Measurements from ENCODE around the gene CDKAL1. TPM values are rescaled to one million over a fixed set of nuclear protein-coding genes. Genes with fewer than 3 reads are reported as not detected.
"Not testable (repeated sequence)": the region's sequence is repeated elsewhere in the genome, so short reads cannot be mapped to it uniquely, and the experiment has no call there.

CDKAL1 gene
- total RNA-seq, 1 donor from 2014 or later, result 47.6 TPM

DNA sequence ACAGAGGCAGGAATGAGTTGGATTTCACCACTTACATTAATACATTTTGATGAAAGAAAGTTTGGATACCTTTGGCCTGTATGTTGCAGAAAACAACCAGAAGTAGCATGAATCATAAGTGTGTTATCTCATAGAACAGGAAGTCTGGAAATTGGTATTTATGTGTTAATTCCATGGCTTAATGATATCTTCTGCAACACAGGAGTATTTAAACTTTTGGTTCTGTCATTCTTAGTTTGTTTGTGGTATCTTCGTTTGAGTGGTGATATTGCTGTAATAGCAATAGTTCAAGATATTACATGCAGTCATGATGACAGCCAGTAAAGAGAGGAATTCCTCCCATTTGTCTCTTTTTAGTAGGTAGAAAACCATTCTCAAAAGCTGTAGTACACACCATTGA lies 177.3 kb downstream of the CDKAL1 start:
- DNase-seq, result no peak

DNA sequence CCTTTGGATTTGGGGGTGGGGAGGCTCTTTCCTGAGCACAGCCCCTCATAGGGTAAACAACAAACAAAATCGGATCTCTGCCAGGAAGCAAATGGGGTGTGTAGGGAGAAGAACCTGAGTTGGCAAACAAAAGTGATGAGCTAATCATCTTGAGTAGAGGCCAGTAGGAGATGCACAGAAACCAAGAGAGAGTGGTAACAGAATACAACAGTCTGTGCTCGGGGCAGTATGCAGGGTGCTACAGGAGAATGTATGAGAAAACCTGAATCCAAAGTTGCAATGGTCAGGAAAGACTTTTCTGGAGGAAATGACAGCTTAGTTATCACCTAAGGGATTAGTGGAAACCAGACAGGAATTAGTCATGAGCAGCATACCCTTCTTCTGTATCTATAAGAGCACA lies 177.8 kb downstream of the CDKAL1 start:
- DNase-seq, result no peak

DNA sequence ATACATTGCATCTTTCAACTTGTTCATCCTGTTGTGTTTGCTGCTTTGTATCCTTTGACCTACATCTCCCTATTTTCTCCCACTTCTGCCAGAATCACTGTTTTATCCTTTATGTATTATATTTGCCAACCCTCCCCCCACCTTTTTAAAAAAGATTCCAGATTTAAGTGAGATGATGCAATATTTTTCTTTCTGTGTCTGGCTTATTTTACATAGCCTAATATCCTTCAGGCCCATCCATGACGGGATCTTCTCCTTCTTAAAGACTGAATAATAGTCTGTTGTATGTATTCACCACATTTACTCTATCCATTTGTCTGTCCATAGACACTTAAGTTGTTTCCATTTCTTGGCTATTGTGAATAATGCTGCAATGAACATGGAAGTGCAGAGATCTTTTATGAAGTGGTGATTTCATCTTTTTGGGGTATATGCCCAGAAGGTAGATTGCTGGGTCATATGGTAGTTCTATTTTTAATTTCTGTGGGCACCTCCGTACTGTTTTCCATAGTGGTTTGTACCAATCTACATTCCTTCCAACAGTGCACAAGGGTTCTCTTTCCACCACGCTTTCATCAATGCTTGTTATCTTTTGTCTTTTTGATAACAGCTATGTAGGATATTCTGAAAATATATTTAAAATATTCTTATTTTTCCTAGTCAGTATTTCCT lies 181.0 kb downstream of the CDKAL1 start:
- no peak for DNase-seq

DNA sequence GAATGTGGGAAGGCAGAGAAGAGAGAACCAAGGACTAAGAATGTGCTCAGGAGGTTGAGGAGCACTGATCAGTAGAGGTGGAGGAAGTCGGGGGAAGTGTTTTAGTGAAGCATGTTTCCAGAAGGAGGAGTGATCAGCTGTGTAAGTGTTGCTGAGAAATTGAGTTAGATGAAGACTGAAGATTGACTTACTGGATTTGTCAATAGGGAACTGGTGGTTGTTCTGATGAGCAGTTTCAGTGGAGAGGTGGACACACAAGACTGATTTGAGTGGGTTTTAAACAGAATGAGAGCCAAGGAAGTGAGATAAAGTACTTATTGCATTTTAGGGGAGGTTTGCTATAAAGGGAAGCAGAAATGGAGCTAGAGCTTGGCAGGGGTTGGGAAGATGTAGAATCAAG lies 182.6 kb downstream of the CDKAL1 start:
- no peak for DNase-seq

DNA sequence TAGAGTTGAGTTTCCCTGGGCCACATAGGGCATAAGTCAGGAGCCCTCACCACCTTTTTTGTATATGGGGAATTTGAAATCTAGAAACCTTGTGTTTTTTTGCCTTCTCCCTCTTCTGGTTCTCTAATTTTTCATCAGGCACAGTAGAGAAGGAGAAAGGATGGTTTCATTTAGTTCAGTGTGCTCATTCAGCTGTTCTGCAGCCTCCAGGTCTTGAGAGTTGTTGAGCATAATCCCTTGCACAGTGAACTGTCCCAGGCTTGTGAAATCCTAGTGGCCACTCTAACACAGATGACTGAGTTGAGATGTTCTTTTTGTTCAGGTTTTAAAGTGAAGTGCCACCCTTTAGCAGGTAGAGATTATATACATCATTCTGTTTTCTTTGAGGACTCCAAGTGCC lies 183.5 kb downstream of the CDKAL1 start:
- DNase-seq, result no peak

DNA sequence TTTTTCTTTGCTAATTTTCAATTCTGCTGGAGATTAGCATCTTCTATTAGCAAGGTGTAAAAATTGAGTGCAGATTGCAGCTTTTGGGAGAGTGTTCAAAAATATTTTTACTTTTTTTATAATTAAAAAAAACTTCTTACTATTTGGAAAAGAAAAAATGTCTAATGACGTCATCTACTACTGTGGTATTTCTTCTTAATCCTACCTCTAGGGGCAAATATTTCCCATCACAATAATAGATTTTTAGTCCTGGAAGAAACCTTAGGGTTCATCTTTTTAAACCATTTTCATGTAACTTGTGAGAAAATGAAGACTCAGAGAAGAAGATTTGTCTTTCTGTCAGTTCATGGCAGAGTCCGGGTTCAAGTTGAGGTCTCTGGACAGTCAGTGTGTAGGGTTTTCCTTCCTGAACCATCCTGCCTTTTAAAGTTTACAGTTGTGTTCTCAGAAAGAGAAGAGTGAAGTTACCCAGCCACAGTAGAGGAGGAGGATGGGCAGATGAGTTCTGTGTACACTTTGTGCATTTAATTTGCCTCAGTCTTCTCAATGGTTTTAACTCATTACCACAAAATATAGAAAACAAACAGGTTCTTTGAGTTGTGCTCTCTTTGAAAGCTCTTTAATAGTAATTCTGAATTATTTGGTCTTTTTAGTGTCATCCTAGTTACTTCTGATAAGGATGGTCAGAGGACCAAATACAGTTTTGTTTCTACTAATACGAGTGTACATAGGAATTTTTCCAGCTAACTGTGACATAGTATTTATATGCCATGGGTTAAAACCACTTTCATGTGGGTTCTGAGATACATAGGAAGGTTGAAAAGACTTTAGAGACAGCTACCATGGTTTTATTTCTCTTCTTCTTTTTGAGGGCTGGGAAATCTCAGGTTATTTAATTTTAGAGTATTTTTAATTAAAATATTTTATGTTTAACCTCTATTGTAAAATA lies 184.7 kb downstream of the CDKAL1 start:
- DNase-seq, result no peak

DNA sequence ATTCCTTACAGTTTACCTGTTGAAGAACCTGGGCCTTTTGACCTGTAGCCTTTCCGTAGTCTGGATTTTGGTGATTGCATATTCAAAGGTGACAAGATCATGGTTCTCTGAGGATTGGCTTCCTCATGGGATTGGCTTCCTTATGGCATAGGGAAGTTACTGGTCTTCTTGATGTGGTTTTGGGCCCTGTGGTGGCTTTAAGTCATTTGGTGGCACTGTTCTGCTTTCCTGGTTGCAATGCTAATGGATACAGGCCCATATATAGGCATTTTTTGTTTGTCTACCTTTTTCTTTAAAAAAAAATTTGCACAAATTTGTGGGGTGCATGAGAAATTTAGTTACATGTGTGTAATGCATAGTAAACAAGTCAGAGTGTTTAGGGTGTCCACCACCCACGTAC lies 185.7 kb downstream of the CDKAL1 start:
- no peak for DNase-seq

DNA sequence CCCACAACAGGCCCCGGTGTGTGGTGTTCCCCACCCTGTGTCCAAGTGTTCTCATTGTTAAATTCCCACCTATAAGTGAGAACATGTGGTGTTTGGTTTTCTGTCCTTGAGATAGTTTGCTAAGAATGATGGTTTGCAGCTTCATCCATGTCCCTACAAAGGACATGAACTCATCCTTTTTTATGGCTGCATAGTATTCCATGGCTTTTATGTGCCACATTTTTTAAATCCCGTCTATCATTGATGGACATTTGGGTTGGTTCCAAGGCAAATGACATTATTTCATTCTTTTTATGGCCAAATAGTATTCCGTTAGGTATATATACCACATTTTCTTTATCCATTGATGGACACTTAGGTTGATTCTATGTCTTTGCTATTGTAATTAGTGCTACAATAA lies 186.9 kb downstream of the CDKAL1 start:
- DNase-seq, result not testable (repeated sequence)

DNA sequence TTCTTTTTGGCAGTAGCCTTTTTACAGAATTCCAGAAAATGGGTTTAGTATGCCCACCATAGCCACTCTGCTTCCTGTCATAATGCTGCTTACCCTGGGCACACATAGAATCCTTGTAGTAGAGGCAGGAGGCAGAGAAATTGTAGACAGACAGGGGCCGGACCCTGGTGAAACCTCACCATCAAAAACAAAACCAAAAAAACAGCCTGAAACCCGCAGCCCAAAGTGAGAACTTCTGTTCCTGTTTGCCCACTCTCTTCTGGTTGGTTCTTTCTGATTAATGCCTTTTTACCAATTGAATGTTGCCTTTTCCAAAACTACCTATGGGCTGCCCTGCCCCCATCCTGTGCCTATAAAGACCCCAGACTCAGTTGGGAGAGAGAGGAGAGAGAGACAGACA lies 188.2 kb downstream of the CDKAL1 start:
- no peak for DNase-seq

DNA sequence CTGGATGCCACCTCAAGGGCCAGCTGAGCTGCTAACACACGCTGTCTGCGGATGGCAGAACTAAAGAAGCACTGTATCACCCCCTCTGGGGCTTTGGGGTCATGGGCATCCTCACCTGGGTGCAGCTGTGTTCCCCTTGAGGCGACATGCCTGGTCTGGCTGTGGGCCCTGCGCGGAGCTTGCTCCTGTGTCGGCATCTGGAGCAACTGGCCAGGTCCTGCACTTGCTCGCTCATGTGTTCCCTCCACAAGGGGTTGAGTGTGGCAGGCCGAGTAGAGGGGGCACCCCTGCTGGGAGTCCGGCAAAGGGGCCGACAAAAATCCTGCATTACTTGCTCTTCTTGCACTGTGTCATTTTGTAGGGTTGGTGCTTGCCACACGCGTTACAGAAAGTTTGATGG lies 189.0 kb downstream of the CDKAL1 start:
- DNase-seq, result no peak

DNA sequence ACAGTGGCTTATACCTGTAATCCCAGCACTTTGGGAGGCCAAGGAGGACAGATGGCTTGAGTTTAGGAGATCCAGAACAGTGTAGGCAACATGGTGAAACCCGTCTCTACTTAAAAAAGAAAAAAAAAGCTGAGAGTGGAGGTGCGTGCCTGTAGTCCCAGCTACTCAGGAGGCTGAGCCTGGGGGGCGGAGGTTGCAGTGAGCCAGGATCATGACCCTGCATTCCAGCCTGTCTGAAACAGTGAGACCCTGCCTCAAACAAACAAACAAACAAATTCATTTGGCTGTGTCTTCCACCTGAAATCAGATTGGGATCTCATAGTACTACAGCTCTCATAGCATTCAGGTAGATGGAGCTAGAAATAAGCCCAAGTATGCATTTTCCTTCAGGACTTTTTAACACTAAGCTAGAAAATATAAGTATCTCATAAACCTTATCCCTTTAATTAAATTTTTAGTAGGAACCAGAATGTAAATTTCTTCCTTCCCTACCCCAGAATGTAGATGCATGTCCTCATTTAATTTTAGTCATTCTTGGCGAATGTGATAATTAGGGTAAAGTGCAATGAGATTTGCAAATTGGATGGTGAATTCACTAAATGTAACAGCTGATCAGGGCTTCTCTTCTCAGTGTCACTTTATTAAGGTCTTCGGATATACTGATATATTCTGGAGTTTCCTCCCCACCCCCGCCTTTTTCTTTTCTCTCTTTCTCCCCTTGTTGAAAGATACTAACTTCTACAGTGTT lies 190.4 kb downstream of the CDKAL1 start:
- DNase-seq, result no peak

DNA sequence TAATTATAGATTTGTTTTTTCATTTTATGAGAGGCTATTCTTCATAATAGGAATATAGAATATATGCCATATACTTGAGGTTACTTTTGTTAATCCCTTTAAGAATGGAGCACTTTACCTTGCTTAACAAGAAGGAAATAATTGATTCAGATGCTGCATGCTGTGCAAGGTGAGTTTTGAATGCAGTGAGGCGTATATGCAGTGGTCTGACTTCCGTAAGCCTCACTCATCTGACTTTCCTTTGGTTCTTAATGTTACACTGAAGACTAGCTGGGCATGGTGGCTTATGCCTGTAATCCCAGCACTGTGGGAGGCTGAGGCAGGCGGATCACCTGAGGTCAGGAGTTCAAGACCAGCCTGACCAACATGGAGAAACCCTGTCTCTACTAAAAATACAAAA lies 191.0 kb downstream of the CDKAL1 start:
- DNase-seq, result not testable (repeated sequence)

DNA sequence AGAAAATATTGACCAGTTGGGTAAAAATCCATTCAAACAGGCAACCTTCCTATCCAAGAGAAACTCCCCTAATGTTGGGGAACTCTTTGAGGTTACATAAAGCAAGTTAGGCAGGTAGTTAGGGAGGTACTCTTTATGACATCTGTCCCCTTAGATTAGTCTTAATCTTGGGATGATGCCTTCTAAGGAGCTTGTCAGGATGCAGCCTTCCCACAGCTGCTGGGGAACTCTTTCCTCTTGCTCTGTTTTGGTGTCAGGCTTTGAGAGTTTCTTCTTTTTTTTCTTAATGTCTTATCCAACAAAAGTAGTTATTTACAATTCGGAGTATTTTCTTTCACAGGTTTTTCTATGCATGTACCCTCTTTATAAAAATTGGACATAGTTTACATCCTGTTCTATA lies 194.8 kb downstream of the CDKAL1 start:
- no peak for DNase-seq

DNA sequence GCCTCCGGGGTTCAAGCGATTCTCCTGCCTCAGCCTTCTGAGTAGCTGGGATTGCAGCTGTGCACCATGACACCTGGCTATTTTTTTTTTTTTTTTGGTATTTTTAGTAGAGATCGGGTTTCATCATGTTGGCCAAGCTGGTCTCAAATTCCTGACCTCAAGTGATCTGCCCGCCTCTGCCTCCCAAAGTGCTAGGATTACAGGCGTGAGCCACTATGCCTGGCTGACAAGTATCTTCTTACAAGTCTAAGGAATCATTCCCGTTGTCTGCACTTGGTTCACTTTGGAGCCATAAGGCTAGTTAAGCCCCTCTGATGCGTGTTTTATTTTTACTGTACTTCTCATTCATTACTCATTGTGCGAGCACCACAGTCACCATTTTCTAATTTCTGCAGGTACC lies 198.1 kb downstream of the CDKAL1 start:
- not testable (repeated sequence) for DNase-seq

DNA sequence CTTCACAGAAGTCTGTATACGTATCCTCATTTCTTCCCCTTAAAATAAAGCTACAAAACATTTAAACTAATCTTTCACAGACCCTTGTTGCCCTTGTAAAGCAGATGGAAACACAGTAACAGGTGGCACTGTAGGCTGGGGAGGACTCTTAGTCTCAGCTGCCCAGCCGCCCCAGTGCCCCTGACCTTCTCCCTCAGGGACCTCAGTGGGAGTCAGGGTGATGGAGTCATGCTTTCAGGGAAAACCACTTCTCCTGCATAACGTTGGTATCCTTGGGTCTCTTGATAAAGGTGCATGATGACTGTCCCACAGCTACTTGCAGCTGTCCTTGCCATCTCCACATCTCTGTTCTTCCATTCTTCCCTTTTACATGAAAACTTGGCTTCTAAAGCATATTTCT lies 198.6 kb downstream of the CDKAL1 start:
- DNase-seq, result no peak

DNA sequence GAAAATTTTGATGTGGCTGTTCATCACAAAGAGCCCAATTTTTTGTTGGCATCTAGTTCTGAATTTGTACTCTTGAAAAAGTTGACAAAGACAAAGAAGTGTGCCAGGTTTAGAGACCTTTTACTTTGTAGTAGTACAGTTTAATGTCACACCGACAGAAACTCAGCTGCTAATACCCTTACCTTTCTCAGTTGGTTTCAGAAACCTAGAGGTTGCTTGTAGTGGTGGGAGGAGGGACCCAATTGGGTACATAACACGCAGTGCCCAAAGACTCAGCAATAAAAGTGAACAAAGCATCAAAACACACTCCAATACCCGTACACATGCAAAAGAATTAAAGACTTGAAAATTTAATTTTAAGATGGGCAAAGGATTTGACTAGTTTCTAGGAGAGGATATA lies 203.7 kb downstream of the CDKAL1 start:
- no peak for DNase-seq

DNA sequence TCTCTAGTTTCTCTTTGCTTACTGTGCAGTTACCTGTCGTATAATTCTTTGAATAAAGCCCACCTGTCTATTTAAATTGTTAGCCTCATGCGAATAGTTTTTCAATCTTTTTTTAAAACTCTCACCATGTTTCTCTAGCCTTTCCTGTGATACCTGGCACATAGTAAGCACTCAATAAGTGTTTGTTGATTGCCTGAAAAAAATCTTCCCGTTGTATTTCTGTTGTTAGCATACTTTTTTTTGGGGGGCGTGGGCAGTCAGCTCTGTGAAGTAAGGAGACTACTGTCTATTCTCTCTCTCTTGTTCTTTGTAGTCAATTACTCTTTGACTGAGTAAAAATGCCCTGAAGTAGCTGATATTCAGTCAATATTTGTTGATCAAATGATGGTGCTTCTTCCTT lies 205.8 kb downstream of the CDKAL1 start:
- no peak for DNase-seq

DNA sequence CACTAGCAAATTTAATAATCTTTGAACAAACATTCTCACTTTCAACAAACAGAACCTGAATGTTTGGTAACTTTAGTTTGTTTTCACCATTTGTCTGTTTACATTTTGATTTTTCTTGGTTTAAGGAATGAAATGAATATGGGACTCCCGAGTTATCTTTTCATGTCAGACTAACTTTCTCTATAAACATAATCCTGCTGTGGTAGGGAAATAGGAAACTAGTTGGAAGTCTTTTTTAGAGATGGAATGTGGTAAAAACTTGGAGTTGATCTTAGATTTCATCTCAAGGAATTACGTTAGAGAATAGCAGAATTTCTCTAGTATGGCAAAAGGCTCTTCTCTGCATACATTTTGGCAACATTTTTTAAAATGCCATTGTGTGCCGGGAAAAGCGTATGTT lies 206.5 kb downstream of the CDKAL1 start:
- DNase-seq, result no peak

DNA sequence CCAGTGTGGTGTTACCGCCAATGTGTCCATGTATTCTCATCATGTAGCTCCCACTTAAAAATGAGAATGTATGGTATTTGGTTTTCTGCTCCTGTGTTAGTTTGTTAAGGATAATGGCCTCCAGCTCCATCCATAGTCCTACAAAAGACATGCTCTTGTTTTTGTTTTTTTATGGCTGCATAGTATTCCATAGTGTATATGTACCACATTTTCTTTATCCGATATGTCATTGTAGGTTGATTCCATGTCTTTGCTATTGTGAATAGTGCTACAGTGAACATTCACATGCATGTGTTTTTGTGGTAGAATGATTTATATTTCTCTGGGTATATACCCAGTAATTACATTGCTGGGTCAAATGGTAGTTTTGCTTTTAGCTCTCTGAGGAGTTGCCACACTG lies 207.2 kb downstream of the CDKAL1 start:
- no peak for DNase-seq

DNA sequence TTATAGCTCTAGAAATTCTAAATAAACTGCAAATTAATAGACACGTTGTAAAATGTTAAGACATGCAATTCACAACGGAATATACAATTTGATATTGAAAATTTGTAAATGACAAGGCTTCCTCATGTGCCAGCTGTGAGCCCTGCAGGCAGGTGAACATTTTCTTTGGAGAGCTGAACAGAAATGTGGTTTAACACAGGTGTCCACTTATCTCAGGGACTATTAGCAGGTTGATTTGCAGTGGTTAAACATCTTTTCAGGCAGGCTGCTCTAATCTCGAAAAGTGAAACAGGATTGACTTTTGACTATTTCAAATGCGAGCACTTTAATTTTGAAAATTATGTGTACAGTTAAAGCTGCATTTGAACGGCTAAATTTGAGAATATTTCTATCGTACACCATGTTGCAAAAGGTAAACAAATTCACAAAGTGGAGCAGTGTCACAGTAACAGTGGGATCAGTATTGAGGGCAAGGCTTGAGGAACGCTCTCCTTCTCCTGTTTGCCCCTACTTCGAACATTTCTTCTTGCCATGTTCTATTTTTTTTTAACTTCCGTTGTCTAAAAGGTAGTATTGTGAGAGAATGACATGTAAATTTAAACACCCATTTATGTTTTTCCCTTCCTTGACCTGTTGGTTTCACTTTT lies 210.8 kb downstream of the CDKAL1 start:
- DNase-seq, result no peak

DNA sequence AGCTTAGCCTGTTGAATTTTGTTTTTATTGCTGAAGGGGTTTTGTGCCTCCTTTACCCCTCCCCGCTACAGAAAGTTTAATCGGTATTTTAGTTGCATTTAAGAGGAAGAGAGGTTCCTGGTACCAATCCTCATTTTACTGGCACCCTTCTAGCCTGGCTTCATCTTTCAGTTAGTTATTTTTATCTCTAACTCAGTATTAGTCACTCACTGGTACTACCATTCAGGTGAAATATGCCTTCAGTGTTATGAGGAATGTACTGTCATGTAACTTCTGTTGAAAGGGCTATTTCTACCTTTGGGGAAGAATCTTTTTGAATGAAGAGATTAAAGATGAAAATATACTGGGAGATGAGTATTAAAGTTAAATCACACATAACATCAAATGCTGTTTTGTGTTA lies 211.8 kb downstream of the CDKAL1 start:
- DNase-seq, result no peak

DNA sequence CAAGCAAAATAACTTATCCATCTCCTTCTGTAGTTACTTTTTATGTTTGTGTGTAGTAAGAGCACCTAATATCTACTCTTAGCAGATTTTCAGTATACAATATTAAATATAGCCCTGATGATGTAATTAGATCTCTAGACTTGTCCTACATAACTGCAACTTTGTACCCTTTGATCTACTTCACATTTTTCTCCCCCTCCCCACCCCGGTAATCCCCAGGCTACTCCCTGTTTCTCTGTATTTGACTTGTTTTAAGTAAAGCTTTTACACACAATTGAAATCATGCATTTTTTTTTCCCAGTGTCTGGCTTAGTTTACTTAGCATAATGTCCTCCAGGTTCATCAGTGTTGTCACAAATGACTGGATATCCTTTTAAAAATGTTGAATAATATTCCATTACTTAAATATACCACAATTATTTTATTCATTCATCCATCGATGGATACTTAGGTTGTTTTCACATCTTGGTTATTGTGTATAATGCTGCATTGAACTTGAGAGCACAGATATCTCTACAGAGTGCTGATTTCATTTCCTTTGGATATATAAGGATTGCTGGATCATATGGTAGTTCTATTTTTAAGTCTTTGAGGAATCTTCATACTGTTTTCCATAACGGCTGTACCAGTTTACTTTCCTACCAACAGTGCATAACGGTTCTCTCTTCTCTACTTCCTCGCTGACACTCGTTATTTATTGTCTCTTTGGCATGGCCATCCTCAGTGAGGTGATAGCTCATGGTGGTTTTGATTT lies 212.7 kb downstream of the CDKAL1 start:
- no peak for DNase-seq
